K562 (cell line): ENCODE results near the gene BOLA1. TPM values are rescaled to one million over a fixed set of nuclear protein-coding genes. Genes with fewer than 3 reads are reported as not detected.

Experiments used
- ATAC-seq: fragments of 200-7000 bp; cut with Tn5 transposase; 3 replicates; pipeline ENCODE4 v1.9.1; 2020; ENCODE audit warnings: moderate library complexity
- BruUV-seq: library from RNA; stranded (reverse); fragments of 400-500 nt; replicated peaks from 2 replicates; lab custom pipeline; 2021; lab: Mats Ljungman, UMichigan
- CTCF ChIA-PET: fragments of 300-600 bp; formaldehyde crosslinking; extraction: SDS; loops from one replicate; lab custom pipeline; 2021; ENCODE audit warnings: low intra/inter-chr PET ratio; lab: Yijun Ruan, JAX
- POLR2A ChIA-PET: fragments of 300-600, 350-650 bp; sonication (Branson Sonifier 250); formaldehyde crosslinking; extraction: SDS; loops from one replicate; lab custom pipeline; 2021; ENCODE audit warnings: antibody characterized with exemption, inconsistent platforms; lab: Yijun Ruan, JAX
- DNase-seq, 4 experiments: peaks; one replicate each; pipeline versions ENCODE4 v3.0.0 to v3.0.0-alpha.2; 2011 to 2018; ENCODE audit warnings: low spot score in 3 of 4, mixed read lengths in 3 of 4; ENCODE audit errors: extremely low read depth in 1 of 4
- FAIRE-seq: peaks from 2 replicates; lab custom pipeline; 2011; peaks lifted over from hg19 to GRCh38; lab: Jason Lieb, UNC
- H2AFZ ChIP-seq: 2 replicates; pipeline ENCODE4 v1.6.0; 2011; ENCODE audit warnings: low read depth, low read length, control low read depth, inconsistent platforms
- H3K27ac ChIP-seq: fragments of 200-600 bp; 3 replicates; pipeline ENCODE4 v1.8.0; 2011; ENCODE audit warnings: low read depth, mild to moderate bottlenecking, control low read depth, inconsistent platforms, low read length, moderate library complexity, mixed read lengths; ENCODE audit errors: extremely low read depth
- H3K27me3 ChIP-seq, 2 experiments: fragments of 300-600 bp in 1 of 2; 2 replicates in 1 of 2; 3 replicates in 1 of 2; pipeline versions ENCODE4 v1.6.0 to v1.8.0; 2011; ENCODE audit warnings: inconsistent platforms in 2 of 2, low read length in 2 of 2, mild to moderate bottlenecking in 1 of 2, mixed read lengths in 1 of 2, moderate library complexity in 1 of 2; ENCODE audit not compliant: control insufficient read depth in 2 of 2, insufficient read depth in 2 of 2
- H3K36me3 ChIP-seq: fragments of 300-600 bp; 3 replicates; pipeline ENCODE4 v1.8.0; 2011; ENCODE audit warnings: mild to moderate bottlenecking, low read length, inconsistent platforms; ENCODE audit not compliant: control insufficient read depth, insufficient read depth
- H3K4me1 ChIP-seq, 2 experiments: fragments of 200-600 bp in 1 of 2; replicated peaks in 1 of 2; 2 replicates in 1 of 2; 3 replicates in 1 of 2; pipeline versions ENCODE4 v1.5.1 to v1.8.0; 2011; ENCODE audit warnings: inconsistent platforms in 2 of 2, low read length in 2 of 2, mild to moderate bottlenecking in 1 of 2, mixed read lengths in 1 of 2, moderate library complexity in 1 of 2; ENCODE audit not compliant: control insufficient read depth in 2 of 2, insufficient read depth in 2 of 2
- H3K4me2 ChIP-seq: 2 replicates; pipeline ENCODE4 v1.6.1; 2011; ENCODE audit warnings: low read length, control low read depth, inconsistent platforms, mixed read lengths; ENCODE audit not compliant: insufficient read depth
- H3K4me3 ChIP-seq: fragments of 200-600 bp; sonication (generic), shearing (Covaris generic); 2 replicates; pipeline ENCODE4 v1.5.1; 2016; ENCODE audit warnings: control low read depth, inconsistent platforms
- H3K79me2 ChIP-seq: fragments of 200-600 bp; 3 replicates; pipeline ENCODE4 v1.8.0; 2011; ENCODE audit warnings: low read length, inconsistent platforms; ENCODE audit not compliant: control insufficient read depth, insufficient read depth
- H3K9ac ChIP-seq, 2 experiments: 2 replicates each; pipeline versions ENCODE4 v1.6.0 to v1.6.1; 2011; ENCODE audit warnings: low read depth in 2 of 2, low read length in 2 of 2, control low read depth in 1 of 2, inconsistent platforms in 1 of 2, mild to moderate bottlenecking in 1 of 2, mixed read lengths in 1 of 2; ENCODE audit not compliant: insufficient read depth in 1 of 2
- H3K9me1 ChIP-seq: one replicate; pipeline ENCODE4 v1.6.0; 2011; ENCODE audit warnings: inconsistent platforms, mild to moderate bottlenecking, low read length, moderate library complexity; ENCODE audit not compliant: control insufficient read depth, insufficient read depth
- H3K9me3 ChIP-seq: replicated peaks from 2 replicates; pipeline ENCODE4 v1.5.1; 2011; ENCODE audit warnings: low read depth, low read length, inconsistent platforms; ENCODE audit not compliant: control insufficient read depth, insufficient read depth
- H4K20me1 ChIP-seq: replicated peaks from 2 replicates; pipeline ENCODE4 v1.6.1; 2011; ENCODE audit warnings: low read length, inconsistent platforms, mixed read lengths; ENCODE audit not compliant: control insufficient read depth, insufficient read depth
- EGR1 ChIP-seq: fragments of 450-650 bp; conservative IDR thresholded peaks from 2 replicates; pipeline ENCODE4 v1.6.1; 2017; ENCODE audit warnings: mild to moderate bottlenecking
- HMBOX1 ChIP-seq: sonication (generic); IDR thresholded peaks from 2 replicates; pipeline ENCODE4 v1.6.1; 2016
- HMG20B ChIP-seq: fragments of 250-450 bp; sonication (Bioruptor Pico); IDR thresholded peaks from 2 replicates; pipeline ENCODE4 v1.5.0; 2021; ENCODE audit warnings: mild to moderate bottlenecking
- MEF2A ChIP-seq: IDR thresholded peaks from 2 replicates; pipeline ENCODE4 v1.6.1; 2011; ENCODE audit warnings: low read depth, mild to moderate bottlenecking, low read length, moderate library complexity; ENCODE audit not compliant: control insufficient read depth
- NFE2L1 ChIP-seq: fragments of 450-650 bp; IDR thresholded peaks from 2 replicates; pipeline ENCODE4 v1.6.1; 2016; ENCODE audit warnings: missing genetic modification characterization, low read depth, mild to moderate bottlenecking, missing compliant biosample characterization, moderate library complexity, borderline replicate concordance
- NONO ChIP-seq, 2 experiments: fragments of 200-400 bp in 1 of 2; fragments of 450-650 bp in 1 of 2; formaldehyde crosslinking in 1 of 2; IDR thresholded peaks; 2 replicates each; pipeline ENCODE4 v1.6.1; 2017; ENCODE audit warnings: low read depth in 2 of 2, mild to moderate bottlenecking in 2 of 2, moderate library complexity in 2 of 2, low read length in 1 of 2
- NR2C1 ChIP-seq, 2 experiments: fragments of 450-650 bp; IDR thresholded peaks; 2 replicates each; pipeline ENCODE4 v1.6.1; 2017; ENCODE audit warnings: mild to moderate bottlenecking in 2 of 2, antibody characterized with exemption in 1 of 2, inconsistent platforms in 1 of 2, missing compliant biosample characterization in 1 of 2, missing genetic modification characterization in 1 of 2
- OTX1 ChIP-seq: fragments of 450-650 bp; formaldehyde crosslinking; IDR thresholded peaks from 2 replicates; pipeline ENCODE4 v1.4.0; 2022; ENCODE audit warnings: mild to moderate bottlenecking
- PRPF4 ChIP-seq: fragments of 200-400 bp; formaldehyde crosslinking; IDR thresholded peaks from one replicate; pipeline ENCODE4 v1.6.1; 2017; ENCODE audit warnings: low read length, low read depth, mild to moderate bottlenecking; ENCODE audit not compliant: insufficient read depth, poor library complexity, severe bottlenecking
- U2AF2 ChIP-seq: fragments of 200-400 bp; formaldehyde crosslinking; optimal IDR thresholded peaks from 2 replicates; pipeline ENCODE3; 2017; ENCODE audit warnings: low read depth, mild to moderate bottlenecking, low read length
- ZNF3 ChIP-seq: fragments of 250-450 bp; sonication (Bioruptor Pico); IDR thresholded peaks from 2 replicates; pipeline ENCODE4 v1.5.0; 2021; ENCODE audit warnings: mild to moderate bottlenecking, moderate library complexity
- ZNF586 ChIP-seq: fragments of 450-650 bp; formaldehyde crosslinking; conservative IDR thresholded peaks from 2 replicates; pipeline ENCODE4 v1.4.0; 2020; ENCODE audit warnings: mild to moderate bottlenecking, moderate library complexity
- WGBS: fragments of 100-300 bp; shearing (Covaris generic); methylation state at CpG from one replicate; pipeline ENCODE4 v1.1.6; 2016; ENCODE audit warnings: low coverage, mixed read lengths; ENCODE audit not compliant: insufficient coverage; ENCODE audit errors: missing lambda C conversion rate; 5-methylcytosine and 5-hydroxymethylcytosine counted together
- in situ Hi-C: fragments of 300-500 bp; cut with MboI; formaldehyde crosslinking; loops from 4 replicates; pipeline ENCODE4 v1.15.0; 2018; ENCODE audit warnings: inconsistent platforms, mixed read lengths
- intact Hi-C: fragments of 100-400 bp; cut with micrococcal nuclease; formaldehyde crosslinking; loops from 2 replicates; pipeline ENCODE4 v1.14.2; 2022
- polyA plus RNA-seq, 8 experiments: library from polyadenylated mRNA; depleted of rRNA in 4 of 8; stranded (reverse) in 5 of 8; unstranded in 3 of 8; fragments of >200 nt; fragmentation: Nextera tagmentation in 2 of 8; fragmentation: Illumina TruSeq in 1 of 8; extraction: Ambion mirVana in 2 of 8; extraction: Trizol in 1 of 8; gene quantifications; 2 replicates each; pipeline versions ENCODE4 v1.2.1 to v1.2.3, GENCODE V29; 2011 to 2014; ENCODE audit warnings: inconsistent platforms in 1 of 8, missing spikeins in 1 of 8
- total RNA-seq, 7 experiments: library from RNA; depleted of rRNA in 6 of 7; stranded (reverse); fragments of >200 nt in 6 of 7; fragmentation: Illumina TruSeq in 2 of 7; extraction: Trizol in 2 of 7; gene quantifications; 2 replicates each; pipeline versions ENCODE4 v1.2.1 to v1.2.3, GENCODE V29; 2011 to 2021; ENCODE audit warnings: low replicate concordance in 1 of 7
- TF ChIP-seq, protein P1 (sequence below): fragments of 450-650 bp; formaldehyde crosslinking; IDR thresholded peaks from 2 replicates; pipeline ENCODE4 v1.4.0; 2022; ENCODE audit warnings: missing genetic modification characterization

Gene BOLA1
- total and polyA plus RNA-seq, 9 of the 15 experiments (the other 6 are each of a cell fraction or from before 2014, with no cell fraction given) = 0.18 to 1.2 (median 0.40) TPM; not detected in 2

- Histone ChIP-seq H3K36me3 (peaks cover 20% of the 10 kb centered on the region), H3K4me2 (no peak overlapping the region), H3K4me1 (peaks cover 22 to 23% of the 10 kb centered on the region in 2 experiments), H3K27me3 (no peaks in the 10 kb centered on the region), H3K27ac (no peak overlapping the region), H3K9ac (peak overlapping the region in 1 of 2 experiments; percentile 42; a peak in 1 of 4 replicates), H3K9me1 (no peaks in the 10 kb centered on the region), H3K4me3 (no peak overlapping the region), H3K79me2 (peaks cover 33% of the 10 kb centered on the region), H3K9me3 (no peaks in the 10 kb centered on the region), H4K20me1 (no peaks in the 10 kb centered on the region), H2AFZ (peak overlapping the region; percentile 82; the same call in 1 of the 2 replicates)
- DNase-seq (no peak), FAIRE-seq (no peak), ATAC-seq (no peak)
- intact Hi-C loops = no loop called here
- in situ Hi-C loops = no loop called here
- BruUV-seq = no TSS peak
- POLR2A ChIA-PET = interaction anchor here (2.8 to 3.5 kb wide), 2 partner anchors 8 to 43 kb away, joined by 22 to 28 read pairs; a partner anchor contains a TSS
- WGBS = 47% methylated on average over 2 of the region's 2 CpGs
- CTCF ChIA-PET = no interaction called here
- TF ChIP-seq NFE2L1 (tag) (no peak), HMBOX1 (peak; percentile 24; the same call in 1 of the 2 replicates), EGR1 (peak; percentile 55)
Observed at GRCh38 chr1:149929856-149930255, 30.5 kb downstream of the BOLA1 start.

- intact Hi-C loops (no loop called here), in situ Hi-C loops (no loop called here)
- no peaks in the 10 kb centered on the region for H3K9me3 ChIP-seq
- ATAC-seq = no peak
- FAIRE-seq = no peak
- peaks cover 19% of the 10 kb centered on the region for H3K79me2 ChIP-seq
- peaks cover 6% of the 10 kb centered on the region for H3K36me3 ChIP-seq
- no peaks in the 10 kb centered on the region for H3K9me1 ChIP-seq
- POLR2A ChIA-PET = interaction anchor here (0.6 to 1.1 kb wide), 2 partner anchors 44 to 114 kb away, joined by 3 to 5 read pairs; no protein-coding TSS in a partner anchor
- no TSS peak for BruUV-seq
- H3K27ac ChIP-seq = no peak overlapping the region
- no peak overlapping the region for H3K4me2 ChIP-seq
- WGBS = 59% methylated on average over 13 of the region's 13 CpGs
- no peaks in the 10 kb centered on the region for H4K20me1 ChIP-seq
- DNase-seq = no peak
- CTCF ChIA-PET = no interaction called here
- H3K4me1 ChIP-seq = peaks cover 13 to 25% of the 10 kb centered on the region in 2 experiments
- peak overlapping the region in 1 of 2 experiments; percentile 65; a peak in 1 of 4 replicates for H3K9ac ChIP-seq
- H3K4me3 ChIP-seq = no peak overlapping the region
- no peaks in the 10 kb centered on the region for H3K27me3 ChIP-seq
- peak overlapping the region; percentile 38 for H2AFZ ChIP-seq
- no peak for TF ChIP-seq ZNF3 (CRISPR knock-in tag)
- TF ChIP-seq U2AF2 = no peak
- no peak for TF ChIP-seq OTX1 (CRISPR knock-in tag)
- TF ChIP-seq, protein P1, sequence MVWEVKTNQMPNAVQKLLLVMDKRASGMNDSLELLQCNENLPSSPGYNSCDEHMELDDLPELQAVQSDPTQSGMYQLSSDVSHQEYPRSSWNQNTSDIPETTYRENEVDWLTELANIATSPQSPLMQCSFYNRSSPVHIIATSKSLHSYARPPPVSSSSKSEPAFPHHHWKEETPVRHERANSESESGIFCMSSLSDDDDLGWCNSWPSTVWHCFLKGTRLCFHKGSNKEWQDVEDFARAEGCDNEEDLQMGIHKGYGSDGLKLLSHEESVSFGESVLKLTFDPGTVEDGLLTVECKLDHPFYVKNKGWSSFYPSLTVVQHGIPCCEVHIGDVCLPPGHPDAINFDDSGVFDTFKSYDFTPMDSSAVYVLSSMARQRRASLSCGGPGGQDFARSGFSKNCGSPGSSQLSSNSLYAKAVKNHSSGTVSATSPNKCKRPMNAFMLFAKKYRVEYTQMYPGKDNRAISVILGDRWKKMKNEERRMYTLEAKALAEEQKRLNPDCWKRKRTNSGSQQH = no peak
- TF ChIP-seq MEF2A = no peak
- TF ChIP-seq PRPF4 = no peak
- no peak for TF ChIP-seq NONO (IDR thresholded peaks at IDR 0.05; ENCODE audit: low read depth in 2 of 2, low read length in 1 of 2)
- TF ChIP-seq ZNF586 = no peak
- no peak for TF ChIP-seq HMG20B (CRISPR knock-in tag)
- no peak for TF ChIP-seq NR2C1 (IDR thresholded peaks at IDR 0.05)
- no peak for TF ChIP-seq NR2C1 (tag; IDR thresholded peaks at IDR 0.05)
Observed at GRCh38 chr1:149931212-149931790, 31.9 kb downstream of the BOLA1 start.
